ENCODE results near the gene IRF5. TPM values are rescaled to one million over a fixed set of nuclear protein-coding genes. Genes with fewer than 3 reads are reported as not detected.

IRF5 gene, protein sequence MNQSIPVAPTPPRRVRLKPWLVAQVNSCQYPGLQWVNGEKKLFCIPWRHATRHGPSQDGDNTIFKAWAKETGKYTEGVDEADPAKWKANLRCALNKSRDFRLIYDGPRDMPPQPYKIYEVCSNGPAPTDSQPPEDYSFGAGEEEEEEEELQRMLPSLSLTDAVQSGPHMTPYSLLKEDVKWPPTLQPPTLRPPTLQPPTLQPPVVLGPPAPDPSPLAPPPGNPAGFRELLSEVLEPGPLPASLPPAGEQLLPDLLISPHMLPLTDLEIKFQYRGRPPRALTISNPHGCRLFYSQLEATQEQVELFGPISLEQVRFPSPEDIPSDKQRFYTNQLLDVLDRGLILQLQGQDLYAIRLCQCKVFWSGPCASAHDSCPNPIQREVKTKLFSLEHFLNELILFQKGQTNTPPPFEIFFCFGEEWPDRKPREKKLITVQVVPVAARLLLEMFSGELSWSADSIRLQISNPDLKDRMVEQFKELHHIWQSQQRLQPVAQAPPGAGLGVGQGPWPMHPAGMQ
- 65.7 and 75.1 TPM in 2 replicates for total RNA-seq (2013; cell fraction: nucleolus; rRNA removed)
- total RNA-seq (2014; rRNA removed): 81.7 and 90.0 TPM in 2 replicates
- 33.9 and 36.5 TPM in 2 replicates for total RNA-seq (2014; rRNA removed; fragmentation: Illumina TruSeq; extraction: Trizol)
- total RNA-seq (2021): 74.6 and 74.9 TPM in 2 replicates
- polyA plus RNA-seq (2011; ENCODE audit: low read depth): 26.5 TPM
- 31.5 and 55.1 TPM in 2 replicates for polyA plus RNA-seq (2011; rRNA removed)
- polyA plus RNA-seq (2011; cell fraction: cytosol; rRNA removed): 56.7 and 79.4 TPM in 2 replicates
- polyA plus RNA-seq (2011; cell fraction: nucleus; rRNA removed): 213 and 230 TPM in 2 replicates
- polyA plus RNA-seq (2012): 45.6 and 55.1 TPM in 2 replicates
- polyA plus RNA-seq (2014; fragmentation: Illumina TruSeq; extraction: Trizol): 23.2 and 39.7 TPM in 2 replicates
- 1 to 10 TPM; 5.4 to 8.9 TPM for polyA plus RNA-seq (2014; fragmentation: Nextera tagmentation; extraction: Ambion mirVana)
- 68.3 and 71.5 TPM in 2 replicates for polyA plus RNA-seq (2014; rRNA removed)
- 10 to 100 TPM; 84.1 to 90.3 TPM for polyA plus RNA-seq (2016; fragmentation: Nextera tagmentation; extraction: Ambion mirVana)
- polyA minus RNA-seq (2011; rRNA and poly(A)+ RNA removed): 49.2 and 83.0 TPM in 2 replicates
- 43.8 and 50.8 TPM in 2 replicates for polyA minus RNA-seq (2011; cell fraction: cytosol; rRNA and poly(A)+ RNA removed)
- 46.4 and 73.5 TPM in 2 replicates for polyA minus RNA-seq (2011; cell fraction: nucleus; rRNA and poly(A)+ RNA removed)
- Bru-seq, nascent RNA: percentile 91 among the genes with signal in this experiment
- percentile 96 among the genes with signal in this experiment for BruChase-seq, experiment 1, labeled RNA remaining after a 6-hour chase
- percentile 94 among the genes with signal in this experiment for BruChase-seq, experiment 2, labeled RNA remaining after a 2-hour chase
- long read RNA-seq, experiment 1, transcript IRF5-202 (9 exons, 1,680 nt): major isoform, 9 of 24 reads
- long read RNA-seq, experiment 1, partial matches to known transcripts: 6 of 24 reads
- long read RNA-seq, experiment 1, other reads (novel, unspliced or antisense): 8 of 24 reads
- long read RNA-seq, experiment 2, partial matches to known transcripts: 17 of 28 reads
- long read RNA-seq, experiment 2, other reads (novel, unspliced or antisense): 11 of 28 reads

- under 1% methylated on average over 79 of the region's 83 CpGs for WGBS (ENCODE audit: insufficient coverage, insufficient replicate concordance, low lambda C conversion rate, missing lambda C conversion rate)
- Histone ChIP-seq H3K4me2 (ENCODE audit: control insufficient read depth, insufficient read depth) (peak within 1 kb of the TSS; percentile 98), H3K27ac (ENCODE audit: control insufficient read depth, insufficient read depth) (peak within 1 kb of the TSS; percentile 96), H3K9ac (ENCODE audit: control insufficient read depth, insufficient read depth, low read length) (peak within 1 kb of the TSS; percentile 97), H3K4me3 (peak within 1 kb of the TSS; percentile 82), H2AFZ (ENCODE audit: control insufficient read depth, low read depth, low read length) (peak within 1 kb of the TSS; percentile 62), H3K27me3 (replicated peaks in 1 of 2; ENCODE audit: control insufficient read depth in 2 of 2, insufficient read depth in 2 of 2, low read length in 1 of 2) (no peaks in the 10 kb centered on the region), H4K20me1 (ENCODE audit: control insufficient read depth, insufficient read depth) (no peaks in the 10 kb centered on the region), H3K9me3 (replicated peaks; ENCODE audit: control insufficient read depth, insufficient read depth, low read length) (no peaks in the 10 kb centered on the region), H3K36me3 (ENCODE audit: control insufficient read depth in 2 of 2, insufficient read depth in 2 of 2, low read length in 1 of 2) (peaks cover 0 to 5% of the 10 kb centered on the region in 2 experiments; a peak in 2 of 4 replicates), H3K79me2 (ENCODE audit: control insufficient read depth, insufficient read depth, low read length) (peaks cover 84% of the 10 kb centered on the region), H3K4me1 (ENCODE audit: control insufficient read depth, insufficient read depth, low read length) (peaks cover 57% of the 10 kb centered on the region)
- intact Hi-C loops (cut with micrococcal nuclease; ENCODE audit: unreplicated experiment) (loop anchor here (10.0 kb wide), 2 partner anchors 207 to 677 kb away; partner anchors contain the start of genes NRF1 and TSPAN33), in situ Hi-C loops (cut with MboI) (no loop called here)
- FAIRE-seq (no peak), DNase-seq (ENCODE audit: low read depth, low spot score) (no peak), ATAC-seq (peak; percentile 12)
- SMC1A ChIA-PET (ENCODE audit: uncharacterized antibody, unreplicated experiment): interaction anchor here (1.3 to 3.1 kb wide), 3 partner anchors 18 to 153 kb away, joined by 3 to 11 read pairs (median 5); no protein-coding TSS in a partner anchor
- BruUV-seq (replicated peaks): no TSS peak
- POLR2A ChIA-PET: interaction anchor here (0.6 to 2.3 kb wide), 9 partner anchors 17 to 210 kb away, joined by 3 to 7 read pairs (median 3); no protein-coding TSS in a partner anchor
- RAD21 ChIA-PET (ENCODE audit: unreplicated experiment): interaction anchor here (0.7 to 2.5 kb wide), 7 partner anchors 15 to 154 kb away, joined by 3 to 8 read pairs (median 4); no protein-coding TSS in a partner anchor
- CTCF ChIA-PET: interaction anchor here (0.7 to 2.4 kb wide), 7 partner anchors 23 to 154 kb away, joined by 3 to 10 read pairs (median 3); no protein-coding TSS in a partner anchor
- TF ChIP-seq ETV6 (conservative IDR thresholded peaks at IDR 0.05 in 1 of 2, IDR thresholded peaks at IDR 0.05 in 1 of 2; ENCODE audit: borderline replicate concordance in 1 of 2, low read depth in 1 of 2) (0 out of 4 replicates have a peak, but pooled peaks of 1 of the 2 experiments have one; percentile 12), POLR2AphosphoS5 (IDR thresholded peaks at IDR 0.05; ENCODE audit: low read length) (peak; percentile 22; the same call in 1 of the 2 replicates), NFYA (IDR thresholded peaks at IDR 0.05; ENCODE audit: borderline replicate concordance, low read depth, low read length) (no peak), SIN3A (IDR thresholded peaks at IDR 0.05; ENCODE audit: low read depth, low read length) (peak; percentile 66; the same call in 1 of the 2 replicates), NFXL1 (IDR thresholded peaks at IDR 0.05; ENCODE audit: borderline replicate concordance) (peak; percentile 95; the same call in 1 of the 2 replicates), ZNF592 (IDR thresholded peaks at IDR 0.05) (peak; percentile 56; the same call in 1 of the 2 replicates), CEBPB (IDR thresholded peaks at IDR 0.05; ENCODE audit: borderline replicate concordance in 1 of 2, low read depth in 2 of 2, low read length in 2 of 2) (no peak), YY1 (IDR thresholded peaks at IDR 0.05; ENCODE audit: low read depth, low read length) (0 out of 2 replicates have a peak, but pooled peaks have one; percentile 1), NR2F1 (conservative IDR thresholded peaks at IDR 0.05) (peak; percentile 61; the same call in 1 of the 2 replicates), RCOR1 (conservative IDR thresholded peaks at IDR 0.05; ENCODE audit: low read depth, low read length) (0 out of 2 replicates have a peak, but pooled peaks have one; percentile 53)
Measured at GRCh38 chr7:128937647-128938543, at the start of gene IRF5. IRF5 (plus strand) TSS chr7:128937927; CDS start chr7:128942082, 4,155 bp downstream.
